H9 (cell line): Measurements from ENCODE around the gene ARCN1. TPM values are rescaled to one million over a fixed set of nuclear protein-coding genes. Genes with fewer than 3 reads are reported as not detected.

Source experiments
- DNase-seq: peaks from one replicate; pipeline ENCODE4 v3.0.0-alpha.2; 2017
- H2AFZ ChIP-seq: one replicate; pipeline ENCODE4 v1.6.1; 2013; ENCODE audit warnings: mild to moderate bottlenecking, low read length, control low read depth, moderate library complexity
- H2AK5ac ChIP-seq: 2 replicates; pipeline ENCODE4 v1.6.1; 2013; ENCODE audit warnings: low read length, control low read depth, mixed read lengths; ENCODE audit not compliant: insufficient read length
- H2BK120ac ChIP-seq: one replicate; pipeline ENCODE4 v1.6.1; 2013; ENCODE audit warnings: low read depth, mild to moderate bottlenecking, low read length, control low read depth, inconsistent platforms; ENCODE audit not compliant: poor library complexity, severe bottlenecking
- H2BK12ac ChIP-seq: 2 replicates; pipeline ENCODE4 v1.6.1; 2013; ENCODE audit warnings: low read length, control low read depth, mixed read lengths, low read depth; ENCODE audit not compliant: insufficient read length
- H2BK15ac ChIP-seq: 2 replicates; pipeline ENCODE4 v1.6.1; 2013; ENCODE audit warnings: low read depth, low read length, control low read depth
- H2BK20ac ChIP-seq: one replicate; pipeline ENCODE4 v1.6.1; 2013; ENCODE audit warnings: low read depth, mild to moderate bottlenecking, low read length, control low read depth, inconsistent platforms; ENCODE audit not compliant: poor library complexity, severe bottlenecking
- H2BK5ac ChIP-seq: 2 replicates; pipeline ENCODE4 v1.6.1; 2013; ENCODE audit warnings: low read length, control low read depth, mixed read lengths; ENCODE audit not compliant: insufficient read length
- H3K14ac ChIP-seq: 2 replicates; pipeline ENCODE4 v1.6.1; 2013; ENCODE audit warnings: low read length, control low read depth; ENCODE audit not compliant: insufficient read depth
- H3K18ac ChIP-seq: 2 replicates; pipeline ENCODE4 v1.6.1; 2013; ENCODE audit warnings: low read depth, mild to moderate bottlenecking, mixed read lengths, low read length, control low read depth; ENCODE audit not compliant: insufficient read length
- H3K23ac ChIP-seq: 2 replicates; pipeline ENCODE4 v1.6.1; 2013; ENCODE audit warnings: low read length, control low read depth, mixed read lengths, low read depth; ENCODE audit not compliant: insufficient read length
- H3K23me2 ChIP-seq: 2 replicates; pipeline ENCODE4 v1.6.1; 2013; ENCODE audit warnings: low read depth, mild to moderate bottlenecking, mixed read lengths, low read length, control low read depth; ENCODE audit not compliant: insufficient read length, poor library complexity, severe bottlenecking
- H3K27ac ChIP-seq: 2 replicates; pipeline ENCODE4 v1.5.1; 2013; ENCODE audit warnings: low read length, control low read depth, mixed read lengths, low read depth; ENCODE audit not compliant: insufficient read length
- H3K27me3 ChIP-seq: 2 replicates; pipeline ENCODE4 v1.6.1; 2013; ENCODE audit warnings: low read length, control low read depth, inconsistent platforms; ENCODE audit not compliant: insufficient read depth
- H3K4ac ChIP-seq: 2 replicates; pipeline ENCODE4 v1.6.1; 2013; ENCODE audit warnings: low read depth, mild to moderate bottlenecking, control low read depth, inconsistent platforms, low read length, moderate library complexity
- H3K4me1 ChIP-seq: 2 replicates; pipeline ENCODE4 v1.6.1; 2013; ENCODE audit warnings: low read length, control low read depth, inconsistent platforms; ENCODE audit not compliant: insufficient read depth
- H3K4me2 ChIP-seq: 2 replicates; pipeline ENCODE4 v1.6.1; 2013; ENCODE audit warnings: low read length, control low read depth, mixed read lengths; ENCODE audit not compliant: insufficient read length, insufficient read depth
- H3K56ac ChIP-seq: 2 replicates; pipeline ENCODE4 v1.6.1; 2013; ENCODE audit warnings: low read depth, mild to moderate bottlenecking, mixed read lengths, low read length, control low read depth; ENCODE audit not compliant: insufficient read length
- H3K79me1 ChIP-seq: 2 replicates; pipeline ENCODE4 v1.6.1; 2013; ENCODE audit warnings: low read depth, mild to moderate bottlenecking, moderate library complexity, low read length, control low read depth, inconsistent platforms; ENCODE audit not compliant: insufficient read depth, poor library complexity, severe bottlenecking
- H3K79me2 ChIP-seq: 2 replicates; pipeline ENCODE4 v1.6.1; 2013; ENCODE audit warnings: low read length, control low read depth, inconsistent platforms; ENCODE audit not compliant: insufficient read depth
- H3K9ac ChIP-seq: 2 replicates; pipeline ENCODE4 v1.6.1; 2013; ENCODE audit warnings: low read length, control low read depth, mixed read lengths; ENCODE audit not compliant: insufficient read length; ENCODE audit errors: extremely low read depth
- H3K9me3 ChIP-seq: one replicate; pipeline ENCODE4 v1.6.1; 2013; ENCODE audit warnings: low read depth, low read length, inconsistent platforms; ENCODE audit not compliant: control insufficient read depth
- H3T11ph ChIP-seq: one replicate; pipeline ENCODE4 v1.6.1; 2013; ENCODE audit warnings: mild to moderate bottlenecking, low read length, control low read depth, inconsistent platforms
- H4K20me1 ChIP-seq: one replicate; pipeline ENCODE4 v1.6.1; 2013; ENCODE audit not compliant: control insufficient read depth, insufficient read length, insufficient read depth
- H4K5ac ChIP-seq: 2 replicates; pipeline ENCODE4 v1.6.1; 2013; ENCODE audit warnings: low read depth, mild to moderate bottlenecking, mixed read lengths, low read length, control low read depth; ENCODE audit not compliant: insufficient read length
- H4K8ac ChIP-seq: replicated peaks from 2 replicates; pipeline ENCODE4 v1.6.1; 2013; ENCODE audit warnings: low read length, control low read depth, mixed read lengths, low read depth; ENCODE audit not compliant: insufficient read length
- H4K91ac ChIP-seq: 2 replicates; pipeline ENCODE4 v1.6.1; 2013; ENCODE audit warnings: low read depth, mild to moderate bottlenecking, moderate library complexity, mixed read lengths, low read length, control low read depth; ENCODE audit not compliant: insufficient read length
- H3K27ac Mint-ChIP-seq, 3 experiments: 2 replicates in 2 of 3; 3 replicates in 1 of 3; pipeline ENCODE4 v1.8.0; 2020 to 2021; ENCODE audit warnings: mixed read lengths in 3 of 3, mild to moderate bottlenecking in 1 of 3, moderate library complexity in 1 of 3
- H3K27me3 Mint-ChIP-seq: 2 replicates; pipeline ENCODE4 v1.8.0; 2021; ENCODE audit warnings: low read depth, mild to moderate bottlenecking, moderate library complexity, mixed read lengths
- H3K36me3 Mint-ChIP-seq, 3 experiments: 2 replicates in 2 of 3; 3 replicates in 1 of 3; pipeline ENCODE4 v1.8.0; 2020 to 2021; ENCODE audit warnings: low read depth in 3 of 3, mixed read lengths in 3 of 3; ENCODE audit not compliant: insufficient read depth in 1 of 3
- H3K4me1 Mint-ChIP-seq, 2 experiments: 2 replicates each; pipeline ENCODE4 v1.8.0; 2020; ENCODE audit warnings: mixed read lengths in 2 of 2
- H3K4me3 Mint-ChIP-seq, 2 experiments: 2 replicates in 1 of 2; 3 replicates in 1 of 2; pipeline ENCODE4 v1.8.0; 2020 to 2021; ENCODE audit warnings: mild to moderate bottlenecking in 2 of 2, mixed read lengths in 2 of 2, moderate library complexity in 1 of 2
- H3K9me3 Mint-ChIP-seq, 2 experiments: 2 replicates in 1 of 2; 3 replicates in 1 of 2; pipeline ENCODE4 v1.8.0; 2020; ENCODE audit warnings: mild to moderate bottlenecking in 2 of 2, mixed read lengths in 2 of 2, moderate library complexity in 1 of 2
- CTCF ChIP-seq: fragments of 200-600 bp; sonication (generic); conservative IDR thresholded peaks from 3 replicates; pipeline ENCODE4 v1.8.0; 2021; ENCODE audit warnings: antibody characterized with exemption, mild to moderate bottlenecking
- WGBS: extraction: QIAGEN DNeasy Blood & Tissue Kit; methylation state at CpG from one replicate; pipeline ENCODE4 v1.1.7; 2013; ENCODE audit warnings: missing lambda C conversion rate, low lambda C conversion rate, mixed read lengths; ENCODE audit not compliant: insufficient read length; ENCODE audit errors: extremely low coverage; 5-methylcytosine and 5-hydroxymethylcytosine counted together
- total RNA-seq: library from RNA; stranded (reverse); gene quantifications from 2 replicates; pipeline ENCODE4 v1.2.1, GENCODE V29; 2021

Gene ARCN1
- total RNA-seq, 1 experiment from 2014 or later = 152 TPM

GRCh38 chr11:118643995-118644345 is 71.8 kb downstream of the ARCN1 start:
- Histone ChIP-seq H3K4me1 (no peaks in the 10 kb centered on the region), H3K23ac (no peak overlapping the region), H2BK20ac (no peak overlapping the region), H2BK120ac (no peak overlapping the region), H4K91ac (no peak overlapping the region), H2BK5ac (no peak overlapping the region), H3K18ac (no peak overlapping the region), H3K4ac (no peak overlapping the region), H3K23me2 (no peaks in the 10 kb centered on the region), H3K27ac (no peak overlapping the region), H3K79me1 (no peaks in the 10 kb centered on the region), H2BK15ac (no peak overlapping the region), H2AK5ac (no peak overlapping the region), H3K14ac (no peak overlapping the region), H3K79me2 (no peaks in the 10 kb centered on the region), H2BK12ac (no peak overlapping the region), H4K20me1 (no peaks in the 10 kb centered on the region), H3K9me3 (no peaks in the 10 kb centered on the region), H2AFZ (no peak overlapping the region), H4K5ac (no peak overlapping the region), H3K56ac (no peak overlapping the region), H3K9ac (no peak overlapping the region), H4K8ac (no peak overlapping the region), H3K27me3 (no peaks in the 10 kb centered on the region), H3K4me2 (no peak overlapping the region), H3T11ph (no peak overlapping the region)
- WGBS = no CpG with 5 or more reads among the region's 7 CpGs
- Mint-ChIP-seq H3K27ac (no peak overlapping the region), H3K9me3 (no peaks in the 10 kb centered on the region), H3K4me3 (no peak overlapping the region), H3K27me3 (no peaks in the 10 kb centered on the region), H3K36me3 (peaks cover 30 to 77% (median 77%) of the 10 kb centered on the region in 3 experiments; a peak in 6 of 7 replicates), H3K4me1 (no peaks in the 10 kb centered on the region)
- no peak for DNase-seq
- no peak for TF ChIP-seq CTCF
